ENCODE results near the gene GET4. TPM values are rescaled to one million over a fixed set of nuclear protein-coding genes. Genes with fewer than 3 reads are reported as not detected.

The GET4 gene
- total RNA-seq, 4 donors from 2014 or later, result 29.8 to 50.2 (median 38.3) TPM

- 79 to 86% methylated on average over 20 to 32 of the region's 34 CpGs for WGBS, 2 donors
- DNase-seq (ENCODE audit: low spot score in 2 of 2), result no peak
Observed at GRCh38 chr7:934469-935163, 58.3 kb downstream of the GET4 start.

GRCh38 chr7:935164-935873 lies 59.0 kb downstream of the GET4 start:
- H3K36me3 ChIP-seq, result peaks cover 0 to 22% (median 0%) of the 10 kb centered on the region in 3 donors
- no peak for DNase-seq (ENCODE audit: low spot score in 2 of 2)
- no peak overlapping the region for H3K27ac ChIP-seq
- H3K4me1 ChIP-seq, result peaks cover 0 to 14% (median 0%) of the 10 kb centered on the region in 4 donors
- TF ChIP-seq CTCF (IDR thresholded peaks at IDR 0.05), result no peak
- no peak for TF ChIP-seq POLR2A (IDR thresholded peaks at IDR 0.05)
- no peak for TF ChIP-seq EP300 (IDR thresholded peaks at IDR 0.05)
- peaks cover 0 to 1% (median 0%) of the 10 kb centered on the region in 4 donors for H3K9me3 ChIP-seq
- H3K4me3 ChIP-seq, result no peak overlapping the region
- H3K27me3 ChIP-seq, result no peaks in the 10 kb centered on the region
- whole genome bisulfite sequencing, 2 donors, result 85 to 87% methylated on average over 15 to 38 of the region's 46 CpGs

More at GRCh38 chr7:934469-935163, 58.3 kb downstream of the GET4 start:
- H3K4me1 ChIP-seq, result peaks cover 0 to 14% (median 3%) of the 10 kb centered on the region in 4 donors
- TF ChIP-seq CTCF (IDR thresholded peaks at IDR 0.05), result no peak
- TF ChIP-seq POLR2A (IDR thresholded peaks at IDR 0.05), result no peak
- no peak for TF ChIP-seq EP300 (IDR thresholded peaks at IDR 0.05)
- H3K4me3 ChIP-seq, result no peak overlapping the region
- peaks cover 0 to 22% (median 0%) of the 10 kb centered on the region in 3 donors for H3K36me3 ChIP-seq
- H3K27ac ChIP-seq, result no peak overlapping the region
- H3K27me3 ChIP-seq, result no peaks in the 10 kb centered on the region
- H3K9me3 ChIP-seq, result no peaks in the 10 kb centered on the region

- H3K27ac ChIP-seq, result no peak overlapping the region
- H3K9me3 ChIP-seq, result peaks cover 0 to 7% (median 0%) of the 10 kb centered on the region in 4 donors
- peaks cover 0 to 10% (median 0%) of the 10 kb centered on the region in 4 donors for H3K4me1 ChIP-seq
- H3K36me3 ChIP-seq, result peaks cover 0 to 22% (median 0%) of the 10 kb centered on the region in 3 donors
- no peak for DNase-seq (ENCODE audit: low spot score in 2 of 2)
- H3K4me3 ChIP-seq, result no peak overlapping the region
- no peaks in the 10 kb centered on the region for H3K27me3 ChIP-seq
- 90 to 96% methylated on average over 28 of the region's 28 CpGs for WGBS, 2 donors
- no peak for TF ChIP-seq POLR2A (IDR thresholded peaks at IDR 0.05)
- no peak for TF ChIP-seq CTCF (IDR thresholded peaks at IDR 0.05)
- TF ChIP-seq EP300 (IDR thresholded peaks at IDR 0.05), result no peak
Observed at GRCh38 chr7:935874-936385, 59.6 kb downstream of the GET4 start.

DNA sequence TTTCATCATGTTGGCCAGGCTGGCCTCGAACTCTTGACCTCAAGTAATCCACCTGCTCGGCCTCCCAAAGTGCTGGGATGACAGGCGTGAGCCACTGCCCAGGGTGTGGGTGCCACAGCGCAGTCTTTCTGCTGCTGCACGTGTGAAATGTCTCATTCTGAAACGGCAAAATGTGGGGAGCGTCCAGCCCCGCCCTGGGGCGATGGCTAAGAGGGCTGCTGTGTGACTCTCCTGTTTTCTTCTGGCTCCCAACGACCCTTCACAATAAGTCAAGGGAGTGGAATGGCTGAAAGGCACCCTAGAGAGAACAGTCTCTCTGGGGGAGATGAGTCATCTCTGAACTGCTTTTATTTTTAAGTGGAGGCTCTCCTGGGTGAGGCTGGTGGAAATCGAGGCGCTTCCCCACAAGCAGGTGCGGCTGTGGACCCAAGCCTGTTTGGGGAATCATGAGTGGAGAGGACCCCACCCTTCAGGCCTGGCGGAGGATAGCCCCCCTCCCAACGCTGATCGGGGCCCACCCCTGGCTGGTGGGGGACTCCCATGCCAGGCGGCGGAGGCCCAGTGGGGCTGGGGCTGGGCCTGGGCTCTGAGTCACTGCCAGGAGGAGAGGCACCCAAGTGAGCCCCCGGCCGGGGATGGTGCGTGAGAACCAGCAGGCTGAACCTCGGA lies 60.2 kb downstream of the GET4 start:
- TF ChIP-seq POLR2A (IDR thresholded peaks at IDR 0.05), result no peak
- no peak for TF ChIP-seq CTCF (IDR thresholded peaks at IDR 0.05)
- no peak for TF ChIP-seq EP300 (IDR thresholded peaks at IDR 0.05)
- H3K27ac ChIP-seq, result peak overlapping the region in 1 of 4 donors; percentile 4
- no peaks in the 10 kb centered on the region for H3K27me3 ChIP-seq
- H3K9me3 ChIP-seq, result peaks cover 0 to 8% (median 0%) of the 10 kb centered on the region in 4 donors
- no peak for DNase-seq (ENCODE audit: low spot score in 2 of 2)
- WGBS, 2 donors, result 72 to 73% methylated on average over 17 to 20 of the region's 22 CpGs
- peaks cover 0 to 22% (median 0%) of the 10 kb centered on the region in 3 donors for H3K36me3 ChIP-seq
- peaks cover 0 to 4% (median 0%) of the 10 kb centered on the region in 4 donors for H3K4me1 ChIP-seq
- H3K4me3 ChIP-seq, result no peak overlapping the region
